Activated CD8-positive, alpha-beta memory T cell treated with anti-CD3 and anti-CD28 coated beads, Interleukin-2, amount 50 U/mL, for 24 hours (primary cell): ENCODE measurements around the gene LRRC25.
"Not testable (repeated sequence)": the region's sequence is repeated elsewhere in the genome, so short reads cannot be mapped to it uniquely, and the experiment has no call there.

Experiments used
- DNase-seq: peaks from one replicate; pipeline ENCODE4 v3.0.0-alpha.2; 2020; ENCODE audit errors: extremely low read depth

LRRC25 gene

DNA sequence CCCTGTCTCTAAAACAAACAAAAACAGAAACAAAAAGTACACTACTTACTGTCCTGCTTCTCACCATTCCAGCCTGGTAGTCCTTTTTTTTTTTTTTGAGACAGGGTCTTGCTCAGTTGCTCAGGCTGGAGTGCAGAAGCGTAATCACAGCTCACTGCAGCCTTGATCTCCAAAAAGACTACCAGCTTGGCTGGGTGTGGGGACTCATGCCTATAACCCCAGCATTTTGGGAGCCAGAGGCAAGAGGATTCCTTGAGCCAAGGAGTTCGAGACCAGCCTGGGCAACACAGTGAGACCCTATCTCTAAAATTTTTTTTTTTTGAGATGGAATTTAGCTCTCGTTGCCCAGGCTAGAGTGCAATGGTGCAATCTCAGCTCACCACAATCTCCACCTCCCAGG is 16.6 kb downstream of the LRRC25 start:
- no peak for DNase-seq

DNA sequence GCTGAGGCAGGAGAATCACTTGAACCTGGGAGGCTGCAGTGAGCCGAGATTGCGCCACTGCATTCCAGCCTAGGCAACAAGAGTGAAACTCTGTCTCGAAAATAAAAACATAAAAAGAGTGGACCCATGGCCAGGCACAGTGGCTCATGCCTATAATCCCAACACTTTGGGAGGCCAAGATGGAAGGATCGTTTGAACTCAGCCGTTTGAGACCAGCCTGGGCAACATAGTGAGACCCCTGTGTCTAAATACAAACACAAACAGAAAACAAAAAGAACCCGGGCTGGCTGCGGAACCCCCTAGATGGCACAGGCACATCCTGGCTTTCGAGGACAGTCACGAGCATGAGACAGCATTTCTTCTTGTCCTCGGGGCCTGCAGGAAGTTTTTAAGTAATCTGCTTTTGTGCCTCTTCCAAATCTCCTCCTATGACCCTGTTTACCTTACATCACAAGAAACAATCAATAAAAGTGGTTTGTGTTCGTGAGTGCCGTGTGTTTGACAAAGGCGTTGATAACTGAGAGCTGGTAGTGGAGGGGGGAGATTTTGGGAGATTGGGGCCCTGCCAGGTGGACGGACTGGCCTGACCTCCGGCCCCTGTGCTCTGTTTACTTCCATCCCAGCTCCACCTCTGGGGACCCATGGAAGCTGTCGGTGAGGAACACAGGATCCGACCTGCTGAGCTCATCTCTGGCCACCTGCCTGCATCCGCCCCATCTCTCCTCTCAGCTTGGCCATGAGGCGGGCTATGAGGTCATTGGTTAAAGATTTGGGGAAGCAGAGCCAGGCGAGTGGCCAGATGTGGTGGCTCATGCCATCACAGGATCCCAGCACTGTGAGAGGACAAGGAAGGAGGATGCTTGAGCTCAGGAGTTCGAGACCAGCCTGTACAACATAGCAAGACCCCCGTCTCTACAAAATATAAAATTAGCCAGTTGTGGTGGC is 17.3 kb downstream of the LRRC25 start:
- no peak for DNase-seq

DNA sequence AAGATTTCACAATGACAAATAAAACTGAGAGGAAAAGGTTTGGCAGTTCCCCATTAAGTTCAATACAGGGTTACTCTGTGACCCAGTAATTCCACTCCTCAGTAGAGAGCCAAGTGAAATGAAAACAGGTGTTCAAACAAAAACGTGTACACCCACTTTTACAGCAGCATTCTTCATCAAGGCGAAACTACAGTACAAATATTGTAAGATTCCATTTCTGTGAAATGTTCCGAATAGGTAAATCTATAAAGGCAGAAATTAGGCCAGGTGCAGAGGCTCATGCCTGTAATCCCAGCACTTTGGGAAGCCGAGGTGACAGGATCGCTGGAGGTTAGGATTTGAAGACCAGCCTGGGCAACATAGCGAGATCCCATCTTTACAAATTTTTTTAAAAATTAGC is 20.4 kb downstream of the LRRC25 start:
- DNase-seq: no peak

DNA sequence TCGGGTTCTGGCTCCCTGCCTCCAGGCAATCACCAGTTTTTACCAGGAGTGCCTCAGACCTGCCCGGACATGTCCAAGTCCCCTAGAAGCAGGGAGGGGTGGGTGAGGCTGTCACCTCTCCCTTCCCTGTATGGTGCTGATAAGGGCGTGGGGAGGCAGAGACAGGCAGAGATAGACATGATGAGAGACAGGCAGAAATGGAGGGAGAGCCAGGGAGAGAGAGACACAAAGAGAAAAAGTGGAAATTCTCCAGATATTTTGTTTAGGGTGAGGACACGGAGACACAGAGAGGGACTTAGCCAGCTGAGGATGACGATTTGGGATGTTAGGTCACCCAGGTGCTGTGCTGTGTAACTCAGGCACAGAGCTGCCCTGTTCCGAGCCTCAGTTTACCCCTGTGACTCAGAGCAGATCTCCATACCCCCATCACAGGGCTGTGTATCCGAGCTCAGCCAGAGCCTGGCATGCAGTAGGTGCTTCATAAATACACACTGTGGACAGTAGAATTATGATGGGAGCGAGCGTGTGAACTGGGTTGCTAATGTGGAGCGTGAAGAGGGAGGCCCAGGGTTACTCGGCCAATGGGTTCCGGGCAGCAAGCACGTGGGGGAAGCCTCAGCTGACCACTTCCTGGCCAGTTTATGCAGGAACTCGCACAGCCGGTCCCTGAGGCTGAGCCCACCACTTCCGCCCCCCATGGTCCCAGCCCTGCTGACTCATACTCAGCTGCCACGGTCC is 23.4 kb downstream of the LRRC25 start:
- DNase-seq: peak; percentile 23

DNA sequence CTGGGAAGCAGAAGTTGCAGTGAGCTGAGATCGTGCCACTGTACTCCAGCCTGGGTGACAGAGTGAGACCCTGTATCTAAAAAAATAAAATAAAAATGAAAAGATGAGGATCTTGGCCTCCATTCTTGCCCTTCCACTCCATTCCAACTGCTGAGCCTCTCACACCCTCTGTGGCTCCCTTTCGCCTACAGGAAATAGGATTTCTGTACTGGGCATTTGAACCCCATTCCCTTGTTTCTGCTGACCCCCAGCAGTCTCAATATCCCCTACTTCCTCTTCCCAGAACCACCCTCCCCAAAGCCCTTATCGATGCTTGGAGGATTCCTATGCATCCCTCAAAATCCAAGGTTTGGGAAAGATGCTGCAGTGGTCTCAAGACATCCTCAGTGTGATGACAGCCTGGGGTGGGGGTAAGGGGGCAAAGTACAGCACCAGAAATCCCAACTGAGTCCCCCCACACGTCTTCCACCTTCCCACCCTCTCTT is 24.0 kb downstream of the LRRC25 start:
- DNase-seq: no peak

DNA sequence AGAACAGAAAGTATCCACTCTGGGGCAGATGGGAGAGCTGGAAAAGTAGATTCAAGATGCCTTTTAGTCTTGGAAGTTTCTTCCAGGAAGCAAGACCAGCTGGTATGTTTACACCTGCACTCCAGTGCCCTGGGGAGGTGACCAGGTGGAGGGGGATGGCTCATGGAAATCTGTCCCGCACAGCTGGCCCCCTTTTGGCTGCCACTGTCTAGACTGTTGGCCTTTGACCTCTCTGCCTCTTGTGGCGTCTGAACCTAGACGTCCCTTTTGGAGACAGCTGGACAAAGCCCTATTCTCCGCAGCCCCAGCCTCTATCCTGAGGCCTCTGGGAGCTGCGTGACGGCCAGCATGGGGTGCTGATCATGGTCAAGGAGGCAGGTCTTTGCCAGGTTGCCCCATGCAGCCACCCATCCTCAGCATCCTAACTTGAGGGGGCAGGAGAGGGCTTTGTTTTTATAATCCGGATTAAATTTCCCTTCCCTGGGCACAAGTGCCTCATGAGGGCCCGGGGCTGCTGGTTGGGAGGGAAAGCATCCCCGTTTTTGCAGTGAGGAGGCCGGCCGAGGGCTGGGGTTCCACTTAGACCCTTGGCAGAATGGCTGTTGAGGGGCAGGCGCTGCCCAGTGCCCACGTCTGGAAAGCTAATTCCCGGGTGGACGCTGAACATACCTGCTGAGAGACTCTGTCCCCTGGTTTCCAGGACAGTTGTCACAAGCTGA is 28.8 kb downstream of the LRRC25 start:
- no peak for DNase-seq

DNA sequence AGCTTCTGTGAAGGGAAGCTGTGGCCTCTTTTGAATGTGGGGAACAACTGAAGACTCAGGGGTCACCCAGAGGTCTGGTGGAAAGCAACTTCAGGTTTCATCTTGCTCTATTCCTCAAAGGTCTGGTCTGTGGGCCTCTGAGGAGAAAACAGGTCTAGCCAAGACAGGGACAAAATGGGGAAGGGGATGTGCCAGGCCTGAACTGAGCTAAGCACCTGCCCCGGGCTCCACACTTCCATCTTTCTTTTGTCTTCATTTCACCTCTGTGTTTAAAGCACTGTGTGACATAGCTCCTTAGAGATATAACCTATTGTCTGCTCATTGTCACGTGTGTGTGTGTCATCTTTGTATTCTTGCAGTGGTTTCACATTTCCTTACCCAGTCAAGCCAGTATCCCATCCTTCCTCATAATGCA is 31.4 kb downstream of the LRRC25 start:
- DNase-seq: no peak

DNA sequence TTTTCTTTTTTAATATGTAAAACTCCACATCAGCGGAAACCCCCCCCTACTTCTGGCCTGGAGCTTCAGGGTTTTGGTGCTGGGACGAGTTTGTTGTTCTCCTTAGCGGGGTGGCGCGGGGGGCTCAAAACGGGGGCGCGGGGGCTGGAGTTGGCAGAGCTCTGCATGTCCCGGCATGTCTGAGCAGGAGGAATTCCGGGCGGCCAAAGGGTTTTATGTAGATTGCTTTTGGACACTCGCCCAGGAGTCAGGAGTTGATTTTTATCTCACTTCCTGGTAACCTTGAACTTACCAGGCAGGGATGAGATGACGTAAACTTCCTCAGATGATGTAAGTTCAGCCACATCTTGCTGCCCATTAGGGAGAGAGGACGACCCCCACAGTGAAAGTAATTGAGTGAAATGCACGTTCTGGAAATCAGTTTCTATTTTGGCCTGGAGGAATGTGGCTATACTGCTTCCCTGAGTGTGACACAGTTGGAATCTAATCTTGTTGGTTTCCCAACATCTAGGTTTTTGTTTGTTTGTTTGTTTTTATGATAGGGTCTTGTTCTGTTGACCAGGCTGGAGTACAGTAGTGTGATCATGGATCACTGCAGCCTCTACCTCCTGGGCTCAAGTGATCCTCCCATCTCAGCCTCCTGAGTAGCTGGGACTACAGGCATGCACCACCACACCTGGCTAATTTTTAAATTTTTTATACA is 32.4 kb downstream of the LRRC25 start:
- no peak for DNase-seq

DNA sequence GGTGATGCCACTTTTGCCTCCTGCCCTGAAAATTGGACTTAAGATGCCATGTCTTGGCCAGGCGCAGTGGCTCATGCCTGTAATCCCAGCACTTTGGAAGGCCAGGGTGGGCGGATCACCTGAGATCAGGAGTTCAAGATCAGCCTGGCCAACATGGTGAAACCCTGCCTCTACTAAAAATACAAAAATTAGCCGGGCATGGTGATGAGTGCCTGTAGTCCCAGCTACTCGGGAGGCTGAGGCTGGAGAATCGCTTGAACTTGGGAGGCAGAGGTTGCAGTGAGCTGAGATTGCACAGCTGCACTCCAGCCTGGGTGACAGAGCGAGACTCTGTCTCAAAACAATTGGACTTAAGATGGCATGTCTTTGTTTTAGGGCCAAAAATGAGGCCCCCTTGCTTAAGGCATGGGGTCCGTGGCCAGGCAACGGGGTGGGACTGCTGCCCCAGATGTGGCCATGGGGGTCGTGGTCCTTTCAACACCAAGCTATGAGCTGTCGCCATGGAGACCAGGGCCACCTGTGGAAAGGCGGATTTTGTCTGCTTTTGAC is 33.1 kb downstream of the LRRC25 start:
- DNase-seq: not testable (repeated sequence)

DNA sequence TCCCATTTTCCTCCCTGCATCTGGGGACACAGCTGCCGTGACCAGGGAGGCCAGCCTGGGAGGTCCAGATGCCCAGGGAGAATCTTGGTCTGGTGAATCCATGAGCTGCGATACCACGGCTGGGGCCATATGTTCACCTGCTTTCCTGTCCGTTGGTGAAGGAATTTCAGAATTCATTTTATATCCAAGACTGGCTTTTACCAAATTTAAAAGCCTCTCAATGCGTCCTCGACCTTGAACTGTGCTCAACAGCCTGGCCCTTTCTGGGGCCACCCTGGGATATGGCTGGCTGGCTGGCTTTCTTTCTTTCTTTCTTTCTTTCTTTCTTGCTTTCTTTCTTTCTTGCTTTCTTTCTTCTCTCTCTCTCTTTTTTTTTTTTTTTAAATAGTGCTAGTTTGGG is 33.6 kb downstream of the LRRC25 start:
- no peak for DNase-seq

DNA sequence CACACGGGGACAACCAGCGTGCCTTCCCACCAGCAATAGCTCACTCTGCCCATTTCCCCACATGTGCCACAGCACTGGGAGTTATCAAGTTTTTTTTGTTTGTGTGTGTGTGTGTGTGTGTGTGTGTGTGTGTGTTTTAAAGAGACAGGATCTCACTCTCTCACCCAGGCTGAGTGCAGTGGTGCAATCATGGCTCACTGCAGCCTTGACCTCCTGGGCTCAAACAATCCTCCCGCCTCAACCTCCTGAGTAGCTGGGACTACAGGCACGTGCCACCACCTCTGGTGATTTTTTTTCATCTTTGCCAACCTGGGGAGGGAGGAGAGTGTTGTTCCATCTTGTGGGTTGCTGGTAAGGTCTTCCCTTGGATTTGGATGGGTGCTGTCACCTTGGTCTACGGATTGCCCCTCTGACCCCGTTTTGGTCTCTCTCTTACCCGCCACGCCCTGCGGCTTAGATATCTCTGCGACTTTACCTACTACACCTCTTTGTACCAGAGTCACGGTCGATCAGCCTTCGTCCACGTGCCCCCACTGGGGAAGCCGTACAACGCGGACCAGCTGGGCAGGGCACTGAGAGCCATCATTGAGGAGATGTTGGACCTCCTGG is 34.4 kb downstream of the LRRC25 start:
- no peak for DNase-seq

DNA sequence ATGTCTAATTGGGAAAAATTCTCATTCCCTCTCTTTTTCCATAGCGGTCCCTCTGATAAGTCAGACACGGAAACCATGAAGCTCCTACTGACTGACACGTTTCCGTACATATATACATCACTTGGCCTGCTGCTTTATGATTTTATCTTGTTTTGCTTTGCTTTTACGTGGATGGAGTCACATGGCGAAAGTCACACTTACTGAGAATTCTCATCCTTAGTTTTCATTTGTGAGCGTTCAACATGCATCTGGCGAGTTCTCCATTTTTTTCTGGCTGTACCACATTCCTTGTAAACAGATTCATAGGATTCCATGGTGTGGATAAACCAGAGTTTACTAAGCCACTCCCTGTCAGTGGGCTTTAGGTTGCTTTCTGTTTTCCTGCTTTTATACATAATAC is 35.8 kb downstream of the LRRC25 start:
- DNase-seq: no peak

DNA sequence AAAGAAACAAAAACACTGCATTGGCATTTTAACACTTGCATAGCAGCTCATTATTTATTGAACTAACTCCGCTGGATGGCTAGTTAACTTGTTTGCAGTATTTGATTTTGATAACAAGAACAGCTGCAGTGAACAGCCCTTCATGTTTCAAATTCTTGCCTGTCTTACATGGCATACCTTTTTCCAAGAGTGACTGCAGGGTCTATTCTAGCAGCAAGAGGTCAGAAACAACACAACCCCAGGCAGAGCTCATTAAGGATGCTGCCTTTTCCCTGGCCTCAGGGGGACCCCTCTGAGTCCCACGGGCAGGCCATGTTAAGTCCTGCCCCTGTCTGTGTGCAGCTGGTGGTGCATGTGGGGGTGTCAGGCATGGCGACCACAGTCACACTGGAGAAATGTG is 40.4 kb downstream of the LRRC25 start:
- no peak for DNase-seq

DNA sequence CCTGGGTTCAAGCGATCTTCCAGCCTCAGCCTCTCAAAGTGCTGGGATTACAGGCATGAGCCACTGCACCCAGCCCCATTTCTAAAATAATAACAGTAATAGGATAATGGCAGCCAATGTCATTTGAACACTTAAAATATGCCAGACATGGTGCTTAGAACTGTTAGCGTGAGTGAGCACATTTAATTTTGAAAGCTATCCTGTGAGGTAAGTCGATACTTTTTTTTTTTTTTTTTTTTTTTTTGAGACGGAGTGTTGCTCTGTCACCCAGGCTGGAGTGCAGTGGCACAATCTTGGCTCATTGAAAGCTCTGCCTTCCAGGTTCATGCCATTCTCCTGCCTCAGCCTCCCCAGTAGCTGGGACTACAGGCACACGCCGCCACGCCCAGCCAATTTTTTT is 42.7 kb downstream of the LRRC25 start:
- DNase-seq: not testable (repeated sequence)

DNA sequence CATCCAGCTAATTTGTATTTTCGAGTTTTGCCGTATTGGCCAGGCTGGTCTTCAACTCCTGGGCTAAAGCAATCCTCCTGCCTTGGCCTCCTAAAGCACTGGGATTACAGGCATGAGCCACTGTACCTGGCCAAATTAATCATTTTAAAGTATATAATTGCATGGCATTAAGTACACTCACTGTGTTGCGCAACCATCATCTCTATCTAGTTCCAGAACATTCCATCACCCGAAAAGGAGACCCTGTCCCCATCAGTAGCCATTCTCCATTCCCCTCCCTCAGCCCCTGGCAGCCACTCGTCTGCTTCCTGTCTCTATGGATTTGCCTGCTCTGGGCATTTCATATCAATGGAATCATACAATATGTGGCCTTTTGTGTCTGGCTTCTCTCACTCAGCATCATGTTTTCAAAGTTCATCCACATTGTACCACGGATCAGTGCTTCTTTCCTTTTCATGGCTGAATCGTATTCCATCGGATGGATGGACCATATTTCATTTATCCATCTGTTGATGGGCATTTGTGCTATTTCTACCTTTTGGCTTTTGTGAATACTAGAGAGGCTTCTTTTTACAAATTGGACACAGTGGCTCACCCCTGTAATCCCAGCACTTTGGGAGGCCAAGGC is 43.9 kb downstream of the LRRC25 start:
- DNase-seq: no peak

DNA sequence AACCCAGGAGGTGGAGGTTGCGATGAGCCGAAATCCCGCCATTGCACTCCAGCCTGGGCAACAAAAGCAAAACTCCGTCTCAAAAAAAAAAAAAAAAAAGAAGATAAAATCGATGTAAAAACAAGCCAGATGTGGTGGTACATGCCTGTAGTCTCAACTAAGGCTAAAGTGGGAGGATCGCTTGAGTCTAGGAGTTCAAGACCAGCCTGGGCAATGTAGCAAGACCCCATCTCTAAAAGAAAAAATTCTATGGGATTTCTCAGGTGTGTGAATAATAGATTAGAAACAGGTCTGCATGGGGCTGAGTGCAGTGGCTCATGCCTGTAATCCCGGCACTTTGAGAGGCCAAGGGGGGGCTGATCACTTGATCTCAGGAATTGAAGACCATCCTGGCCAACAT is 45.9 kb downstream of the LRRC25 start:
- DNase-seq: no peak

DNA sequence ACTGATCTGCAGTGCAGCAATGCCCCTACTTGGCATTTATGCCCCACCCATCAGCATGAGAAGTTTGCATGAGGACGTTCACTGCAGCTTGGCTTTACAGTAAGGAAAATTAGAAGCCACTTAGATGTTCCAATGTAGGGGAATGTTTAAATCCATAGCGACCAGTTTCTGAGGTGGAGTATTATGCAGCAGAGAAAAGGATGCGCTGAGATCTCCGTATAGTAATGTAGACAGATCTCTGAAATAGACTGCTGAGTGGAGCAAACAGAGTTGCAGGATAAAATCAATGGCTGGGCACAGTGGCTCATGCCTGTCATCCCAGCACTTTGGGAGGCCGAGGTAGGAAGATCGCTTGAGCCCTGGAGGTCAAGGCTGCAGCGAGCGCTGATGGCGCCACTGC is 46.9 kb downstream of the LRRC25 start:
- DNase-seq: no peak

DNA sequence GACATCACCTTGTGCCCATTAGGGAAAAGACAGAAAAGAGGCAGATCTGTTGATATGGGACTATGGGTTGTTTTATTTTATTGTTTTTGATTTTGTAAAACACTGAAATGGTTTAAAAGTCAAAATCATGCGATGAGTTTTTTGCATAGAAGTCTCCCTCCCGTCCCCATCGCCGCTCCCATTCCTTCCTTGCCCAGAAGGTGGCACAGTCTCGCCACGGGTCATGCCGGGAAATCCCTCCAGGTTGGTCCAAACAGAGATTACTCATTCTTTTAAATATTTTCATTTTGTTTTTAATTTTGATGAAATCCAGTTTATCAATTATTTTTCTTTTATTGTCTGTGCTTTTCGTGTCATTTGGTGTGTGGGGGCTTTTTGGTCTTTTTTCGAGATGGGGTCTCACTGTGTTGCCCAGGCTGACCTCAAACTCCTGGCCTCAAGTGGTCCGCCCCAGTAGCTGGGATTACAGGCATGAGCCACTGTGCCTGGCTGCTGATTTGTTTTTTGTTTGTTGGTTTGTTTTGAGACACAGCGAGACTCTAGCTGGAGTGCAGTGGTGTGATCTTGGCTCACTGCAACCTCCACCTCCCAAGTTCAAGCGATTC is 47.8 kb downstream of the LRRC25 start:
- no peak for DNase-seq

DNA sequence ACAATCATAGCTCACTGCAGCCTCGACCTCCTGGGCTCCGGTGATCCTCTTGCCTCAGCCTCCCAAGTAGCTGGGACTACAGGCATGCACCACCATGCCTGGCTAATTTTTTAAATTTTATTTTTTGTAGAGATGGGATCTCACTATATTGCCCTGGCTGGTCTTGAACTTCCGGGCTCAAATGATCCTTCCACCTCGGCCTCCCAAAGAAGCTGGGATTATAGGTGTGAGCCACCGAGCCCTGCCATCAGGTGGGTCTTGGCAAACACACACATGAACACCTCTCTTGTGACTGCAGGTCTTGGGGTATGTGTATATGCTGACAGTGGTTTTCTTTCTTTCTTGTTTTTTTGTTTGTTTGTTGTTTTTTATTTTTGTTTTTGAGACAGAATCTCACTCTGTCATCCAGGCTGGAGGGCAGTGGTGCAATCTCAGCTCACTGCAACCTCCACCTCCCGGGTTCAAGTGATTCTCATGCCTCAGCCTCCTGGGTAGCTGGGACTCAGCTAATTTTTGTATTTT is 48.5 kb downstream of the LRRC25 start:
- not testable (repeated sequence) for DNase-seq

DNA sequence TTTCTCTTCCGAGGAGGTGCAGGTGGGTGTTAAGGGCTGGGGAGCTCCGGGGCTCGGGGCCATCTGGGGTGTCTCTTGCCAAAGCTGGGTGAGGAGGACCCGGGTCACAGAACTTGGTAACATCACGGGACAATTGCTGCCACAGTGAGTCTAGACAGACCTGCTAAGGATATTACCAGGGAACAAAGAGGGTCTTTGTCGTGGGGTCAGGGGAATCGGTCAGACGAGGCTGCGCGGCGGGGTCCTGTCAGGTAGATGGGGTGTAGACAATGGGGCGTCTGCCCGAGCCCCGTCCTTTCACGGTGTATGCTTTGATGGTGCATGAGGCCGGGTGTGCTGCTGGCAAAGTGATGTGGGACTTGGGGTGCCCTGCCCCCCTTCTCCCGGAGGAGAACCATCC is 49.3 kb downstream of the LRRC25 start:
- DNase-seq: no peak
